Testis (tissue), 3 donors: Measurements from ENCODE around the gene C9orf152. TPM values are rescaled to one million over a fixed set of nuclear protein-coding genes. Genes with fewer than 3 reads are reported as not detected.

Source experiments
- DNase-seq: peaks from one replicate; pipeline ENCODE4 v3.0.0-alpha.2; 2019
- H3K27ac ChIP-seq, 2 donors: fragments of 200-600 bp; sonication (generic); one replicate each; pipeline ENCODE4 v1.5.1; 2019
- H3K27me3 ChIP-seq: fragments of 200-600 bp; sonication (generic); one replicate; pipeline ENCODE4 v1.5.1; 2019
- H3K36me3 ChIP-seq: fragments of 200-600 bp; sonication (generic); one replicate; pipeline ENCODE4 v1.5.1; 2017; ENCODE audit warnings: low read depth; ENCODE audit errors: missing control alignments
- H3K4me1 ChIP-seq: fragments of 200-600 bp; sonication (generic); one replicate; pipeline ENCODE4 v1.5.1; 2019
- H3K4me3 ChIP-seq, 2 donors: fragments of 200-600 bp; sonication (generic); one replicate each; pipeline ENCODE4 v1.5.1; 2017 to 2019
- H3K9me3 ChIP-seq: fragments of 200-600 bp; sonication (generic); one replicate; pipeline ENCODE4 v1.5.1; 2017
- CTCF ChIP-seq, 3 experiments: fragments of 450-650 bp in 2 of 3; fragments of 200-600 bp in 1 of 3; sonication (generic) in 1 of 3; IDR thresholded peaks; one replicate each; pipeline ENCODE4 v1.5.1; 2016 to 2019; ENCODE audit warnings: antibody characterized with exemption in 3 of 3, mild to moderate bottlenecking in 2 of 3, moderate library complexity in 1 of 3
- POLR2A ChIP-seq: fragments of 450-650 bp; IDR thresholded peaks from one replicate; pipeline ENCODE4 v1.6.1; 2017; ENCODE audit warnings: antibody characterized with exemption, mild to moderate bottlenecking, moderate library complexity
- WGBS, 2 donors: methylation state at CpG; one replicate each; pipeline ENCODE4 v1.1.5; 2018; 5-methylcytosine and 5-hydroxymethylcytosine counted together
- intact Hi-C: fragments of 100-400 bp; cut with DNase I; formaldehyde crosslinking; loops from one replicate; pipeline ENCODE4 v1.15.1; 2023; ENCODE audit warnings: low total_unique reads
- polyA plus RNA-seq: library from polyadenylated mRNA; stranded (reverse); fragments of 350-450 nt; fragmentation: Illumina TruSeq; extraction: RNeasy Lipid Tissue Mini Kit (QIAGEN cat#74804); gene quantifications from one replicate; pipeline ENCODE4 v1.2.3, GENCODE V29; 2014; ENCODE audit warnings: low read depth, low replicate concordance; ENCODE audit not compliant: insufficient read depth
- total RNA-seq, 2 donors: library from RNA; depleted of rRNA; stranded (reverse); fragments of >200 nt; gene quantifications; one replicate each; pipeline ENCODE4 v1.2.3, GENCODE V29; 2016

C9orf152 gene
- total and polyA plus RNA-seq, 3 donors from 2014 or later, result not detected

DNA sequence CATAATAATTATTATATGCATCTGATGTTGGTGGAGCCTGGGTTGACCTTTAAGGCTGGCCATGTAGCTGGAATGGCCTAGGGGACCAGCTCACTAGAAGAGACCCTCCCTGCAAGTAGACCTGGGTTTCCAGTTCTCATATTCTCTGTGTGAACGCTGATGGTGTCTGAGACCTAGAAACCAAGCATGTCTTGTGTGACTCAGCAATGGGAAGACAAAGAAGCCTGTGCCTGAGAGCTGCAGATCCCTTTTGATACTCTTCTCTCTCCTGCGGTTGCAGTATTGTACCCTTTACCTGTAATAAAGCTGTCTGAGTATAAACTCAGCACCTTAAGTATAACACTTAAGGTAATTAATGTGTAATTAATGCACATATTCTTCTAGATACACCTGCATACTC, 22.2 kb downstream of the C9orf152 start:
- no peaks in the 10 kb centered on the region for H3K4me1 ChIP-seq
- WGBS, 2 donors, result 82 to 93% methylated on average over 2 of the region's 2 CpGs
- H3K27ac ChIP-seq, result no peak overlapping the region
- H3K27me3 ChIP-seq, result no peaks in the 10 kb centered on the region
- H3K9me3 ChIP-seq, result no peaks in the 10 kb centered on the region
- TF ChIP-seq POLR2A (no peak), CTCF (IDR thresholded peaks at IDR 0.05) (no peak)
- no peak for DNase-seq
- H3K4me3 ChIP-seq, result no peak overlapping the region
- H3K36me3 ChIP-seq, result no peaks in the 10 kb centered on the region
- intact Hi-C loops, result no loop called here

GRCh38 chr9:110183208-110184145, 24.5 kb downstream of the C9orf152 start:
- peak; percentile 67 to 76 (median 71) for TF ChIP-seq CTCF (IDR thresholded peaks at IDR 0.05)
- TF ChIP-seq POLR2A, result no peak
- H3K9me3 ChIP-seq, result no peaks in the 10 kb centered on the region
- WGBS, 2 donors, result 75 to 79% methylated on average over 7 of the region's 7 CpGs
- H3K4me1 ChIP-seq, result no peaks in the 10 kb centered on the region
- no peaks in the 10 kb centered on the region for H3K36me3 ChIP-seq
- intact Hi-C loops, result no loop called here
- peak; percentile 81 for DNase-seq
- H3K4me3 ChIP-seq, result no peak overlapping the region
- no peak overlapping the region for H3K27ac ChIP-seq
- H3K27me3 ChIP-seq, result no peaks in the 10 kb centered on the region

DNA sequence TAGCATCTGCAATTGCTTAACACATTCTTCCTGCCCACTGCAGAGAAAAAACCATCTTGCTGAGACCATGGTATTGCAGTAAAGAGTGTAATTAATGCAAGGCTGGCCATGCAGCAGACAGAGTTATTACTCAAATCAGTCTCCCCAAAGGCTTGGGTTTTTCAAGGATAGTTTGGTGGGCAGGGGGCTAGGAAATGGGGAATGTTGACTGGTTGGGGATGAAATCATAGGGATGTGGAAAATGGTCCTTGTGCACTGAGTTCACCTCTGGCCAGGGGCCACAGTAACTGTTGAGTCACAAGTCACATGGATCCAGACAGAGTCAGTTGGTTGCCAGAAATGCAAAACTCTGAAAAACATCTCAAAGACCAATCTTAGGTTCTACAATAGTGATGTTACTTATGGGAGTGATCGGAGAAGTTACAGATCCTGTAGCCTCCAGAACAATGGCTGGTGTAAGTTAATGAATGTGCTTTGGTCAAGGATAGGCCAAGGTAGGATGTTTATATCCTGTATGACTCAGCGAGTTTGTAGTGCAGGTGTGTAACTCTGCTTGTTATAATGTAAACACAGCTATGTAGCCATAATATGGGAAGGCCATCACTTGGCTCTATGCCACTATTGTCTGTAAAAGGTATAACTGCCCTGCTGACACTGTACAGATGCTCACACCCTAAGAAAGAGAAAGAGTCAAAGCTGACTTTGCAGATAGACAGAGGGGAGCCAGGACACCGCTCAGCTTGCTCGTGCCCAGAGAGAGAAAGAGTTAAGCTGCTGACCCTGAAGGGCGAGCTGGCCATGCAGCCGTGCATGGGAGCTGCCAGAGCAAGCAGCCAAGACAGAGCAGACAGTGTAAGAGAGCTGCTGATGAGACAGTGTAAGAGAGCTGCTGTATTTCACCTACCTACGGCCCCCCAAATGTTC, 27.2 kb downstream of the C9orf152 start:
- no peak overlapping the region for H3K4me3 ChIP-seq
- no peak overlapping the region for H3K27ac ChIP-seq
- H3K4me1 ChIP-seq, result no peaks in the 10 kb centered on the region
- 74 to 75% methylated on average over 7 of the region's 7 CpGs for WGBS, 2 donors
- no peaks in the 10 kb centered on the region for H3K36me3 ChIP-seq
- DNase-seq, result no peak
- no peaks in the 10 kb centered on the region for H3K27me3 ChIP-seq
- no peak for TF ChIP-seq POLR2A
- no peaks in the 10 kb centered on the region for H3K9me3 ChIP-seq
- intact Hi-C loops, result no loop called here

DNA sequence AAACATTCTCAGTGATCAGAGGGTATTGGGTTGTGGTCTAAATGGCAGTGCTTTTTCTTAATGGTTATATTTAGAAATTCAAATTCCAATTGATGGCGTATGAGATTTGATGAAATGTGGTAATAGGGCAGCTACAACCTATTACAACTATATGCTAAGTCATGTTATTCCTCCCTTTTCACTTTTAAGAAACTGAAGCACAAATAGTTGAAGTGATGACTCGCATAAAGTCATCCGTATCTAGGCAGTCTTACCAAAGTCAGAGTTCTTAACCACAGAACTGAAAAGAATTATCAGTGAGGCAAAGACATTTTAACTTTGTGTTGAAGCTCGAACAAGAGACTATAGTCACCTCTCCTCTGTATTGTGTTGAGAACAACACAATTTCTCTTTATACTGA, 28.2 kb downstream of the C9orf152 start:
- H3K9me3 ChIP-seq, result no peaks in the 10 kb centered on the region
- no peak overlapping the region for H3K4me3 ChIP-seq
- intact Hi-C loops, result no loop called here
- no peak for DNase-seq
- H3K27me3 ChIP-seq, result no peaks in the 10 kb centered on the region
- TF ChIP-seq CTCF (IDR thresholded peaks at IDR 0.05) (no peak), POLR2A (no peak)
- H3K36me3 ChIP-seq, result no peaks in the 10 kb centered on the region
- 90 to 95% methylated on average over 4 of the region's 4 CpGs for WGBS, 2 donors
- no peaks in the 10 kb centered on the region for H3K4me1 ChIP-seq
- no peak overlapping the region for H3K27ac ChIP-seq

DNA sequence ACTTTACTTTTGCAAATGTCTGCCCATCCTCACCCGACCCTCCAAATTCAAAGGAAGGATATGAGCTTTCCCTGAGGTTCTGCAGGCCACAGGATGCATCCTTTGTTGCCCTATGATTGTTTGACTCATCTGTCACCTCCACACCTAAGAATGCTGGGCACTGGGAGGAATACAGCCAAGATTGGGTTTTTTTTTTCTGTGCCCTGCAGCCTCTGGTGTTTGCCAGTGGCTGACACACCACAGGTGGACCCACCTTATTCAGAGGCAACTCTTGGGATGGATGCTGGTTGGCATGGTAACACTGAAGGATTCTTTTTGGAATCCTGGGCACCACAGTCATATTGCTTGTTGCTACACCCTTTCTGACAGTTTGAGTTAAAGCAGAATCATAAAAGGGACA, 29.7 kb downstream of the C9orf152 start:
- H3K27ac ChIP-seq, result no peak overlapping the region
- TF ChIP-seq POLR2A, result no peak
- TF ChIP-seq CTCF (IDR thresholded peaks at IDR 0.05), result no peak
- WGBS, 2 donors, result 78 to 89% methylated on average over 1 of the region's 1 CpG
- intact Hi-C loops, result no loop called here
- no peaks in the 10 kb centered on the region for H3K4me1 ChIP-seq
- no peaks in the 10 kb centered on the region for H3K9me3 ChIP-seq
- no peaks in the 10 kb centered on the region for H3K27me3 ChIP-seq
- H3K36me3 ChIP-seq, result no peaks in the 10 kb centered on the region
- no peak for DNase-seq
- no peak overlapping the region for H3K4me3 ChIP-seq
